Endothelial cell (in vitro differentiated cells): ENCODE results near the gene C4BPA. TPM values are rescaled to one million over a fixed set of nuclear protein-coding genes. Genes with fewer than 3 reads are reported as not detected.

Experiments used
- DNase-seq: peaks from one replicate; pipeline ENCODE4 v3.0.0; 2021; ENCODE audit warnings: low spot score
- H3K27ac Mint-ChIP-seq: one replicate; pipeline ENCODE4 v1.8.0; 2021; ENCODE audit warnings: mixed read lengths, inconsistent platforms; ENCODE audit not compliant: unreplicated experiment
- H3K27me3 Mint-ChIP-seq: one replicate; pipeline ENCODE4 v1.8.0; 2021; ENCODE audit warnings: mild to moderate bottlenecking, moderate library complexity, mixed read lengths, inconsistent platforms; ENCODE audit not compliant: unreplicated experiment
- H3K36me3 Mint-ChIP-seq: one replicate; pipeline ENCODE4 v1.8.0; 2021; ENCODE audit warnings: mild to moderate bottlenecking, low read depth, mixed read lengths, inconsistent platforms; ENCODE audit not compliant: unreplicated experiment
- H3K4me1 Mint-ChIP-seq: one replicate; pipeline ENCODE4 v1.8.0; 2021; ENCODE audit warnings: mild to moderate bottlenecking, mixed read lengths, inconsistent platforms; ENCODE audit not compliant: unreplicated experiment
- H3K4me3 Mint-ChIP-seq: one replicate; pipeline ENCODE4 v1.8.0; 2021; ENCODE audit warnings: mild to moderate bottlenecking, mixed read lengths, inconsistent platforms; ENCODE audit not compliant: unreplicated experiment
- H3K9me3 Mint-ChIP-seq: one replicate; pipeline ENCODE4 v1.8.0; 2021; ENCODE audit warnings: mixed read lengths, inconsistent platforms; ENCODE audit not compliant: unreplicated experiment
- CTCF ChIP-seq: fragments of 200-600 bp; sonication (generic); IDR thresholded peaks from one replicate; pipeline ENCODE4 v1.5.0; 2021; ENCODE audit warnings: antibody characterized with exemption; ENCODE audit not compliant: unreplicated experiment
- total RNA-seq: library from RNA; stranded (reverse); fragmentation: NEBNext Ultra II Directional; extraction: Animal tissue kit (Norgen Biotek cat#: 25700); gene quantifications from one replicate; pipeline ENCODE4 v1.2.1, GENCODE V29; 2021; ENCODE audit not compliant: unreplicated experiment

C4BPA gene
- total RNA-seq, 1 donor from 2014 or later: not detected

GRCh38 chr1:207070811-207071210 lies 33.2 kb upstream of the C4BPA start:
- no peaks in the 10 kb centered on the region for H3K9me3 Mint-ChIP-seq
- H3K4me1 Mint-ChIP-seq: peaks cover 12% of the 10 kb centered on the region
- H3K36me3 Mint-ChIP-seq: peaks cover 13% of the 10 kb centered on the region
- H3K4me3 Mint-ChIP-seq: no peak overlapping the region
- TF ChIP-seq CTCF: no peak
- no peak for DNase-seq
- H3K27me3 Mint-ChIP-seq: peaks cover 5% of the 10 kb centered on the region
- H3K27ac Mint-ChIP-seq: no peak overlapping the region

- Mint-ChIP-seq H3K27ac (no peak overlapping the region), H3K4me1 (peaks cover 12% of the 10 kb centered on the region), H3K9me3 (no peaks in the 10 kb centered on the region), H3K27me3 (peaks cover 5% of the 10 kb centered on the region), H3K36me3 (peaks cover 13% of the 10 kb centered on the region), H3K4me3 (no peak overlapping the region)
- DNase-seq: no peak
- no peak for TF ChIP-seq CTCF
Measured at GRCh38 chr1:207071426-207071825, 32.6 kb upstream of the C4BPA start.

GRCh38 chr1:207072233-207072632 lies 31.8 kb upstream of the C4BPA start:
- Mint-ChIP-seq H3K4me1 (peaks cover 12% of the 10 kb centered on the region), H3K9me3 (no peaks in the 10 kb centered on the region), H3K36me3 (peaks cover 13% of the 10 kb centered on the region), H3K4me3 (no peak overlapping the region), H3K27ac (no peak overlapping the region), H3K27me3 (peaks cover 5% of the 10 kb centered on the region)
- DNase-seq: no peak
- no peak for TF ChIP-seq CTCF

- no peak for DNase-seq
- Mint-ChIP-seq H3K9me3 (no peaks in the 10 kb centered on the region), H3K36me3 (peaks cover 9% of the 10 kb centered on the region), H3K4me3 (no peak overlapping the region), H3K27me3 (peaks cover under 1% of the 10 kb centered on the region), H3K4me1 (peaks cover 10% of the 10 kb centered on the region), H3K27ac (no peak overlapping the region)
- no peak for TF ChIP-seq CTCF
Measured at GRCh38 chr1:207073906-207074820, 29.9 kb upstream of the C4BPA start.
